Neural crest cell (in vitro differentiated cells): ENCODE measurements around the gene PMEPA1. TPM values are rescaled to one million over a fixed set of nuclear protein-coding genes. Genes with fewer than 3 reads are reported as not detected.

Experiments
- DNase-seq: peaks from one replicate; pipeline ENCODE4 v3.0.0; 2021; ENCODE audit warnings: low read depth, mixed read lengths, low spot score
- H3K27ac Mint-ChIP-seq: one replicate; pipeline ENCODE4 v1.8.0; 2021; ENCODE audit warnings: mild to moderate bottlenecking, mixed read lengths; ENCODE audit not compliant: unreplicated experiment
- H3K27me3 Mint-ChIP-seq: 2 replicates; pipeline ENCODE4 v1.8.0; 2021; ENCODE audit warnings: low read depth, mild to moderate bottlenecking, mixed read lengths
- H3K36me3 Mint-ChIP-seq: 2 replicates; pipeline ENCODE4 v1.8.0; 2021; ENCODE audit warnings: low read depth, mild to moderate bottlenecking, mixed read lengths
- H3K4me1 Mint-ChIP-seq: 2 replicates; pipeline ENCODE4 v1.8.0; 2021; ENCODE audit warnings: mixed read lengths
- H3K4me3 Mint-ChIP-seq: one replicate; pipeline ENCODE4 v1.8.0; 2021; ENCODE audit warnings: mild to moderate bottlenecking, mixed read lengths
- H3K9me3 Mint-ChIP-seq: 2 replicates; pipeline ENCODE4 v1.8.0; 2021; ENCODE audit warnings: mixed read lengths
- CTCF ChIP-seq: fragments of 200-600 bp; sonication (generic); conservative IDR thresholded peaks from 2 replicates; pipeline ENCODE4 v1.5.0; 2021; ENCODE audit warnings: antibody characterized with exemption, mild to moderate bottlenecking
- total RNA-seq: library from RNA; stranded (reverse); gene quantifications from 2 replicates; pipeline ENCODE4 v1.2.1, GENCODE V29; 2021

The PMEPA1 gene
- total RNA-seq, 1 donor from 2014 or later, result 3.2 TPM

GRCh38 chr20:57680934-57681914 lies 28.6 kb downstream of the PMEPA1 start:
- no peaks in the 10 kb centered on the region for H3K36me3 Mint-ChIP-seq
- no peak for DNase-seq
- no peaks in the 10 kb centered on the region for H3K9me3 Mint-ChIP-seq
- TF ChIP-seq CTCF, result no peak
- H3K4me1 Mint-ChIP-seq, result peaks cover 42% of the 10 kb centered on the region
- H3K27ac Mint-ChIP-seq, result no peak overlapping the region
- H3K27me3 Mint-ChIP-seq, result peaks cover 90% of the 10 kb centered on the region
- no peak overlapping the region for H3K4me3 Mint-ChIP-seq

GRCh38 chr20:57680131-57680716 lies 29.6 kb downstream of the PMEPA1 start:
- no peak for DNase-seq
- no peaks in the 10 kb centered on the region for H3K9me3 Mint-ChIP-seq
- H3K27ac Mint-ChIP-seq, result no peak overlapping the region
- H3K4me3 Mint-ChIP-seq, result no peak overlapping the region
- no peaks in the 10 kb centered on the region for H3K36me3 Mint-ChIP-seq
- H3K4me1 Mint-ChIP-seq, result peaks cover 32% of the 10 kb centered on the region
- no peak for TF ChIP-seq CTCF
- H3K27me3 Mint-ChIP-seq, result peaks cover 82% of the 10 kb centered on the region

DNA sequence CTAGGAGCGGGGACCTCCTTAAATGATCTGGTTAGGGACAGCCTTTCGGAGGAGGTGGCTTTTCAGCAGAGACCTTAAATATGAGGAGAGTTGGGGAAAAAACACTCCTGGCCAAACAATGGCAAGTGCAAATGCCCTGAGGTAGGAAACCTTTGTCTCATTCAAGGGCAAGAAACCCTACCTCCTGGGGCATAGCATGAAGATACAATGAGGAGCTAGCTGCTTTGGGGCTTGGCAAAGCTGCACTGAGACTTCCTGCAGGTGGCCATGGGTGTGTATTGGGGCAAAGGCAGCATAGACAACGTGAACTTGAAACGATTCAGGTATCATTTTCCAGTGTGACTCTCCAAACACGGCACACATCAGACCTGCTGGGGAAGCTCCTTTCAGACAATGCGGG lies 30.7 kb downstream of the PMEPA1 start:
- no peak overlapping the region for H3K4me3 Mint-ChIP-seq
- no peak for DNase-seq
- peaks cover 21% of the 10 kb centered on the region for H3K4me1 Mint-ChIP-seq
- H3K27me3 Mint-ChIP-seq, result peaks cover 71% of the 10 kb centered on the region
- no peaks in the 10 kb centered on the region for H3K36me3 Mint-ChIP-seq
- no peaks in the 10 kb centered on the region for H3K9me3 Mint-ChIP-seq
- no peak overlapping the region for H3K27ac Mint-ChIP-seq
- TF ChIP-seq CTCF, result no peak

GRCh38 chr20:57678340-57678739 lies 31.5 kb downstream of the PMEPA1 start:
- no peaks in the 10 kb centered on the region for H3K9me3 Mint-ChIP-seq
- no peaks in the 10 kb centered on the region for H3K36me3 Mint-ChIP-seq
- H3K4me1 Mint-ChIP-seq, result peaks cover 13% of the 10 kb centered on the region
- no peak for TF ChIP-seq CTCF
- no peak overlapping the region for H3K27ac Mint-ChIP-seq
- no peak for DNase-seq
- H3K4me3 Mint-ChIP-seq, result no peak overlapping the region
- peaks cover 63% of the 10 kb centered on the region for H3K27me3 Mint-ChIP-seq

DNA sequence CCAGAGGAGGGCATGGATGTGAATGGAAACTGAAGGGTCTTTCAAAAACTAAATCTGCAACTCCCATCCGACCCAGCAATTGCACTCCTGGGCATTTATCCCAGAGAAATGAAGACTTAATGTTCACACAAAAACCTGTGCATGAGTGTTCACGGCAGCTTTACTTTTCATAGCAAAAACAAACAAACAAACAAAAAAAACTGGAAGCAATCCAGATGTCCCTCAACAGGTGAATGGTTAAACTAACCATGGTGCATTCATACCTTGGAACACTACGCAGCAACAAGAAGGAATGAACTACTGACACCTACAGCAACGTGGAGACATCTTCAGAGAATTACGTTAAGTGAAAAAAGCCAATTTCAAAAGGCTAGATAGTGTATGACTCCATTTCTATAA lies 32.2 kb downstream of the PMEPA1 start:
- Mint-ChIP-seq H3K27ac (no peak overlapping the region), H3K4me3 (no peak overlapping the region), H3K4me1 (peaks cover 12% of the 10 kb centered on the region)

More for the DNA sequence above, 32.2 kb downstream of the PMEPA1 start:
- no peak for DNase-seq
- H3K36me3 Mint-ChIP-seq, result no peaks in the 10 kb centered on the region
- peaks cover 56% of the 10 kb centered on the region for H3K27me3 Mint-ChIP-seq
- TF ChIP-seq CTCF, result no peak
- H3K9me3 Mint-ChIP-seq, result no peaks in the 10 kb centered on the region
